ENCODE data around the gene CCDC92B. TPM values are rescaled to one million over a fixed set of nuclear protein-coding genes. Genes with fewer than 3 reads are reported as not detected.
A peak's percentile ranks its signal among the peaks of the same experiment; 100 is the strongest.

CCDC92B gene
- total and polyA plus RNA-seq, 2 of the 13 experiments (the other 11 are each of a cell fraction or from before 2014, with no cell fraction given), result not detected

GRCh38 chr17:2711608-2712299, 37.7 kb downstream of the CCDC92B start, which contains the start of gene CLUH (continued):
- TF ChIP-seq, protein P1, sequence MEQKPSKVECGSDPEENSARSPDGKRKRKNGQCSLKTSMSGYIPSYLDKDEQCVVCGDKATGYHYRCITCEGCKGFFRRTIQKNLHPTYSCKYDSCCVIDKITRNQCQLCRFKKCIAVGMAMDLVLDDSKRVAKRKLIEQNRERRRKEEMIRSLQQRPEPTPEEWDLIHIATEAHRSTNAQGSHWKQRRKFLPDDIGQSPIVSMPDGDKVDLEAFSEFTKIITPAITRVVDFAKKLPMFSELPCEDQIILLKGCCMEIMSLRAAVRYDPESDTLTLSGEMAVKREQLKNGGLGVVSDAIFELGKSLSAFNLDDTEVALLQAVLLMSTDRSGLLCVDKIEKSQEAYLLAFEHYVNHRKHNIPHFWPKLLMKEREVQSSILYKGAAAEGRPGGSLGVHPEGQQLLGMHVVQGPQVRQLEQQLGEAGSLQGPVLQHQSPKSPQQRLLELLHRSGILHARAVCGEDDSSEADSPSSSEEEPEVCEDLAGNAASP (CRISPR knock-in tag; IDR thresholded peaks at IDR 0.05; ENCODE audit: borderline replicate concordance), result peak; percentile 44; the same call in 1 of the 2 replicates
- TF ChIP-seq TEAD3 (CRISPR knock-in tag; optimal IDR thresholded peaks at IDR 0.05; ENCODE audit: borderline replicate concordance), result peak; percentile 30
- no peak for TF ChIP-seq TRAFD1 (CRISPR knock-in tag; IDR thresholded peaks at IDR 0.05; ENCODE audit: borderline replicate concordance)
- no peak for TF ChIP-seq MTF2 (CRISPR knock-in tag; IDR thresholded peaks at IDR 0.05; ENCODE audit: borderline replicate concordance)
- TF ChIP-seq HOXA9 (CRISPR knock-in tag; IDR thresholded peaks at IDR 0.05; ENCODE audit: borderline replicate concordance), result no peak
- TF ChIP-seq SMAD3 (CRISPR knock-in tag; IDR thresholded peaks at IDR 0.05), result no peak
- no peak for TF ChIP-seq IRF1 (CRISPR knock-in tag; IDR thresholded peaks at IDR 0.05; ENCODE audit: low read depth)
- TF ChIP-seq NR2C2 (CRISPR knock-in tag; IDR thresholded peaks at IDR 0.05; ENCODE audit: borderline replicate concordance), result peak; percentile 99
- TF ChIP-seq SALL2 (CRISPR knock-in tag; IDR thresholded peaks at IDR 0.05), result 0 out of 2 replicates have a peak, but pooled peaks have one; percentile 37
- no peak for TF ChIP-seq ZFP41 (CRISPR knock-in tag; IDR thresholded peaks at IDR 0.05; ENCODE audit: borderline replicate concordance)
- no peak for TF ChIP-seq GABPA (IDR thresholded peaks at IDR 0.05; ENCODE audit: low read depth, low read length)
- no peak for TF ChIP-seq GABPA (CRISPR knock-in tag; IDR thresholded peaks at IDR 0.05; ENCODE audit: low read depth)
- peak; percentile 76; the same call in 1 of the 2 replicates for TF ChIP-seq ZFX (CRISPR knock-in tag; IDR thresholded peaks at IDR 0.05; ENCODE audit: low read depth)
- peak; percentile 36; the same call in 1 of the 2 replicates for TF ChIP-seq CEBPG (CRISPR knock-in tag; IDR thresholded peaks at IDR 0.05)
- TF ChIP-seq MAFF (IDR thresholded peaks at IDR 0.05; ENCODE audit: low read depth, low read length), result no peak
- no peak for TF ChIP-seq BRD4 (CRISPR knock-in tag; IDR thresholded peaks at IDR 0.05)
- no peak for TF ChIP-seq KDM1A (CRISPR knock-in tag; IDR thresholded peaks at IDR 0.05)
- no peak for TF ChIP-seq MYNN (CRISPR knock-in tag; IDR thresholded peaks at IDR 0.05; ENCODE audit: low read depth)
- TF ChIP-seq HOXA7 (CRISPR knock-in tag; IDR thresholded peaks at IDR 0.05), result no peak
- TF ChIP-seq ARID4A (CRISPR knock-in tag; IDR thresholded peaks at IDR 0.05; ENCODE audit: borderline replicate concordance), result peak; percentile 93; the same call in 1 of the 2 replicates
- TF ChIP-seq ZBTB42 (CRISPR knock-in tag; IDR thresholded peaks at IDR 0.05), result no peak
- no peak for TF ChIP-seq ZNF274 (CRISPR knock-in tag; IDR thresholded peaks at IDR 0.05)
- peak; percentile 65 for TF ChIP-seq ZSCAN31 (CRISPR knock-in tag; IDR thresholded peaks at IDR 0.05; ENCODE audit: low read depth)
